Spleen (tissue), 11 donors: Measurements from ENCODE around the gene ACSL5. TPM values are rescaled to one million over a fixed set of nuclear protein-coding genes. Genes with fewer than 3 reads are reported as not detected.

Source experiments
- DNase-seq: peaks from one replicate; pipeline ENCODE4 v3.0.0-alpha.2; 2020
- H3K27ac ChIP-seq, 8 donors: fragments of 200-600 bp; sonication (generic) in 7 of 8; 1 replicate in 4 of 8; 2 replicates in 4 of 8; pipeline versions ENCODE4 v1.5.0 to v1.8.0; 2016 to 2021; ENCODE audit warnings: inconsistent platforms in 4 of 8, mild to moderate bottlenecking in 4 of 8, moderate library complexity in 1 of 8
- H3K27me3 ChIP-seq, 7 donors: fragments of 200-600 bp; sonication (generic) in 6 of 7; replicated peaks in 1 of 7; 1 replicate in 4 of 7; 2 replicates in 3 of 7; pipeline versions ENCODE4 v1.5.0 to v1.8.0; 2016 to 2021; ENCODE audit warnings: inconsistent platforms in 3 of 7, mild to moderate bottlenecking in 1 of 7
- H3K36me3 ChIP-seq, 6 donors: fragments of 200-600 bp; sonication (generic) in 5 of 6; 1 replicate in 4 of 6; 2 replicates in 2 of 6; pipeline versions ENCODE4 v1.5.0 to v1.8.0; 2016 to 2021; ENCODE audit warnings: inconsistent platforms in 2 of 6
- H3K4me1 ChIP-seq, 6 donors: fragments of 200-600 bp; sonication (generic) in 5 of 6; 1 replicate in 3 of 6; 2 replicates in 3 of 6; pipeline versions ENCODE4 v1.5.0 to v1.8.0; 2016 to 2021; ENCODE audit warnings: inconsistent platforms in 3 of 6
- H3K4me3 ChIP-seq, 8 donors: fragments of 200-600 bp; sonication (generic) in 7 of 8; 1 replicate in 4 of 8; 2 replicates in 4 of 8; pipeline versions ENCODE4 v1.5.0 to v1.8.0; 2016 to 2021; ENCODE audit warnings: inconsistent platforms in 4 of 8, mild to moderate bottlenecking in 4 of 8, moderate library complexity in 2 of 8
- H3K9me3 ChIP-seq, 8 donors: fragments of 200-600 bp; sonication (generic) in 7 of 8; 1 replicate in 4 of 8; 2 replicates in 4 of 8; pipeline versions ENCODE4 v1.5.0 to v1.8.0; 2016 to 2021; ENCODE audit warnings: inconsistent platforms in 4 of 8
- POLR2A ChIP-seq, 3 donors: fragments of 450-650 bp; IDR thresholded peaks; one replicate each; pipeline ENCODE4 v1.5.1; 2017; ENCODE audit warnings: antibody characterized with exemption in 3 of 3, mild to moderate bottlenecking in 1 of 3
- POLR2AphosphoS5 ChIP-seq, 3 donors: sonication (generic); formaldehyde crosslinking; IDR thresholded peaks; one replicate each; pipeline ENCODE4 v1.5.1; 2017; ENCODE audit warnings: antibody characterized with exemption in 3 of 3
- WGBS, 5 donors: extraction: QIAGEN DNeasy Blood & Tissue Kit in 3 of 5; methylation state at CpG; one replicate each; pipeline versions ENCODE4 v1.1.5 to v1.1.7; 2013 to 2018; 5-methylcytosine and 5-hydroxymethylcytosine counted together
- intact Hi-C: fragments of 100-400 bp; cut with DNase I; formaldehyde crosslinking; loops from one replicate; pipeline ENCODE4 v1.15.0; 2023; ENCODE audit warnings: low total_unique reads
- polyA plus RNA-seq, 3 donors: library from polyadenylated mRNA; stranded (reverse); fragments of 200-250 nt; gene quantifications; one replicate each; pipeline ENCODE4 v1.2.1, GENCODE V29; 2013
- total RNA-seq, 7 donors: library from RNA; depleted of rRNA in 3 of 7; stranded (reverse); fragments of >200 nt in 3 of 7; fragmentation: NEBNext Ultra II Directional in 4 of 7; extraction: Animal tissue kit (Norgen Biotek cat#: 25700) in 4 of 7; gene quantifications; one replicate each; pipeline versions ENCODE4 v1.1.0 to v1.2.1, GENCODE V29; 2016 to 2021
- TF ChIP-seq, protein P1 (sequence below), 11 experiments: fragments of 200-600 bp in 7 of 11; fragments of 450-650 bp in 4 of 11; sonication (generic) in 4 of 11; IDR thresholded peaks in 8 of 11; conservative IDR thresholded peaks in 3 of 11; 1 replicate in 7 of 11; 2 replicates in 4 of 11; pipeline versions ENCODE4 v1.4.0 to v1.8.0; 2016 to 2021; ENCODE audit warnings: antibody characterized with exemption in 11 of 11, inconsistent platforms in 4 of 11, mild to moderate bottlenecking in 1 of 11
- donor health status: healthy with polysubstance abuse.
- donor health status: DM: no; HTN: no; CAD: no; lungs with moderate emphysema.
- donor health status: DM: no; HTN: no; CAD: no.
- donor health status: Bipolar disorder and iron deficiency.
- donor health status: healthy.
- donor health status: DM: no; HTN: no; CAD: no.
- donor health status: DM: yes; HTN: yes; CAD: no.

Gene ACSL5
- total and polyA plus RNA-seq, 10 donors, result 18.6 to 49.4 (median 42.8) TPM

DNA sequence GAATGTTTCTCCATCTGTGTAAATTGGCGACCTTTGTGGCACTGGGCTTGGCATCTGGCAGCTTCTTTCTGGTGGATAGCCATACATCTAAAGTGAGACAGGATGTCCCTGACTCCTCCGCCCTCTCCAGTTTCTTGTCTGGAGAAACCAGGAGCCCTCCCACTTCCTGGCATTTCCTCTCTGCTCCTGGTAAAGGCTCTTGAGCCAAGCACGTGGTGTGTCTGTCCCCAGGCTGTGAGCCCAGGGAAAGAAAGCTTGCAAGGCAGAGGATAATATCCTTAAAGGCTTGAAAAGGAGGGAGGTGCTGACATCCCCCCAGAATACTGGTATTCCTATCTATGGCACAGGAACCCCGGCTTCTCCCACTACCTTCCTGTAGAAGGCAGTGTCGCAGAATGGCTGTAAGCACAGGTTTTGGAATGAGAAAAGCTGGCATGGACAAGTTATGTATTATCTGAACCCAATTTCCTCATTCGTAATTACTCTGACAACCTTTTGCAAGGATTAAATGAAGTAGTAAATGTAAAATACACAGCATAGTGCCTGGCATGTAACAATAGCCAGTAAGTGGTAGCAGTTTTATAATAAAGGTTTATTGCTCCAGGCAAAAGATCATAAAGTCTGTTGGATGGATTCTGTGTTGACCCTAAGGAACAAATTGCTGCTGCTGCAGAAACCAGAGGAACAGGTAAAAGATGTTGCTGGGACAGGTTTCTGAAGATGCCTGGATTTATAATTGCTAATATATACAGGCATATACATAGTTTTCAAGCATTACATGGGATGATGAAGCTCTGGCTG, 11.8 kb upstream of the ACSL5 start:
- Histone ChIP-seq H3K27me3 (no peaks in the 10 kb centered on the region), H3K9me3 (no peaks in the 10 kb centered on the region), H3K4me1 (peaks cover 3 to 26% (median 16%) of the 10 kb centered on the region in 6 donors), H3K4me3 (no peak overlapping the region), H3K27ac (peak overlapping the region in 6 of 8 donors; percentile 10 to 55 (median 40)), H3K36me3 (no peaks in the 10 kb centered on the region)
- WGBS, 5 donors, result 40 to 54% (median 48%) methylated on average over 6 of the region's 6 CpGs
- TF ChIP-seq POLR2A (IDR thresholded peaks at IDR 0.05), result no peak
- TF ChIP-seq POLR2AphosphoS5 (IDR thresholded peaks at IDR 0.05), result peak in 1 of 3 donors; percentile 68
- intact Hi-C loops, result no loop called here
- no peak for DNase-seq

DNA sequence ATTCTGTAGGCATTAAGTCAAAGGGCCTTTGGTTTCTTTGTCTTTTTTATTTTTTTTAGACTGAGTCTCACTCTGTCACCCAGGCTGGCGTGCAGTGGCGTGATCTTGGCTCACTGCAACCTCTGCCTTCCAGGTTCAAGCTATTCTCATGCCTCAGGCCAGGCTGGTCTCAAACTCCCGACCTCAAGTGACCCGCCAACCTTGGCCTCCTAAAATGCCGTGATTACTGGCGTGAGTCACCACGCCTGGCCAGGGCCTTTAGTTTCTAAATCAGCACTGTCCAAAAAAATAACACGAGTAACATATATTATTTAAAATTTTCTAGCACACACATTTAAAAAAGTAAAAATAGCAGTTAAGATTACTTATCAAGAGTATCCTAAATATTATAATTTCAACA, 11.1 kb upstream of the ACSL5 start:
- TF ChIP-seq POLR2A (IDR thresholded peaks at IDR 0.05) (no peak), POLR2AphosphoS5 (IDR thresholded peaks at IDR 0.05) (peak in 2 of 3 donors; percentile 39 to 56)
- peaks cover 3 to 26% (median 16%) of the 10 kb centered on the region in 6 donors for H3K4me1 ChIP-seq
- no peaks in the 10 kb centered on the region for H3K27me3 ChIP-seq
- H3K4me3 ChIP-seq, result no peak overlapping the region
- H3K9me3 ChIP-seq, result no peaks in the 10 kb centered on the region
- H3K36me3 ChIP-seq, result no peaks in the 10 kb centered on the region
- no peak for DNase-seq
- H3K27ac ChIP-seq, result peak overlapping the region in 6 of 8 donors; percentile 10 to 55 (median 40)
- intact Hi-C loops, result no loop called here
- WGBS, 5 donors, result 69 to 81% (median 77%) methylated on average over 8 of the region's 8 CpGs

DNA sequence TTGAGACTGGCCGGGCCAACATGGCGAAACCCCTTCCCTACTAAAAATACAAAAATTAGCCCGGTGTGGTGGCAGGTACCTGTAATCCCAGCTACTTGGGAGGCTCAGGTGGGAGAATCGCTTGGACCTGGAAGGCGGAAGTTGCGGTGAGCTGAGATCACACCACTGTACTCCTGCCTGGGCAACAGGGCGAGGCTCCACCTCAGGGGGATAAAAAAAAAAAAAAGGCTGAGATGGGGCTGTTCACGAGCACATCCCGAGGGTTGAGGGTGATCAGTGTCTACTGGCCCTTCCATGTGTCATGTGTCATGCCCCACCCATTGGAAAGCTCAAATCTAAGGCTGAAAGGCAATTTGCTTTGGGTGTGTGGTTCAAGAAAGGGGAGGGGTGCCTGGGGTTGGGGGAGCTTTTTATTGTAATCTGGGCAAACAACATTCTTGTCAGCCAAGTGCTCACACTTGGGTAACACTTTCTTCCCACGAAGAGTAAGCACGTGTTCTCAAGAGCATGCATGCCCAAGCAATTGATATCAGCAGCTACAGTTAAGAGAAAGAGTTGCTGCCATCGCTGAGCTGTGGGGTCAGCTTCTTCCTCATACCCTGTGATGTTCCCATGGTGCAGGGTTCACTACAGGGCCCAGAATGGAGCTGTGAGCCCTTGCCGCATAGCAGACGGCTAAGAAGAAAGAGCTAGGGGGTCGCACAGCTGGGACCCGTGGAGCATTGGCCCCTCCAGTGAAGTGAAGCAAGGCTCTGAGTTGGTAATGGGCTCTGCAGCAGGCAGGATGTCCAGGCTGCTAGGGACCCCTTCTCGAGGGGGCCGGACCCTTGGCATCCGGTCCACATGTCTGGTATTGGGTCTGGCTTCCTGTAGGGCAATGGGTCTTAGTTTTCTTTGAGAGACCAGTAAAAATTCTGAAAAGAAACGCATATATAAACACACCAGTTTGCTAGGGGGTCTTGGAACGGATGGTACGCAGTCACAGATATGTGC, 9.9 kb upstream of the ACSL5 start:
- 87 to 94% (median 89%) methylated on average over 22 of the region's 22 CpGs for WGBS, 5 donors
- intact Hi-C loops, result no loop called here
- H3K4me3 ChIP-seq, result no peak overlapping the region

DNA sequence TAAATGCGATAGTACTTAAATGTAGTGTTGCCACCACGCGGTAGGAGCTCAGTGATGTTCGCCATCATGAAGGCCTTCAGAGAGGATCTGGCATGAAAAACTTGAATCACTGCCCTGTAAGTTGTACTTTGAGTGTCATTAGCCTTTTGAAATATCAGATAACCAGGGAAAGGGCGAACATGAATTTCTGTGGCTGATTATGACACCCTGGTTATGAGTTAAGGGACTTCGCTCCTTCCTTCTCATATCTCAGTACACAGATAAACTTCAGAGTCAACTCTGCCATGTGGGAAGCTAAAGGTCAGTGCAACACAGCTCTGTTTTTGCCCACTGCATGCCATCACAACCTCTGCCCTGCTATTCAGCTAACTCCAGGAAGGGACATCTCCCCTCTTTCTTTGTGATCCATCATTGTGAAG, 8.9 kb upstream of the ACSL5 start:
- TF ChIP-seq POLR2AphosphoS5 (IDR thresholded peaks at IDR 0.05) (no peak), POLR2A (IDR thresholded peaks at IDR 0.05) (no peak)
- TF ChIP-seq, protein P1, sequence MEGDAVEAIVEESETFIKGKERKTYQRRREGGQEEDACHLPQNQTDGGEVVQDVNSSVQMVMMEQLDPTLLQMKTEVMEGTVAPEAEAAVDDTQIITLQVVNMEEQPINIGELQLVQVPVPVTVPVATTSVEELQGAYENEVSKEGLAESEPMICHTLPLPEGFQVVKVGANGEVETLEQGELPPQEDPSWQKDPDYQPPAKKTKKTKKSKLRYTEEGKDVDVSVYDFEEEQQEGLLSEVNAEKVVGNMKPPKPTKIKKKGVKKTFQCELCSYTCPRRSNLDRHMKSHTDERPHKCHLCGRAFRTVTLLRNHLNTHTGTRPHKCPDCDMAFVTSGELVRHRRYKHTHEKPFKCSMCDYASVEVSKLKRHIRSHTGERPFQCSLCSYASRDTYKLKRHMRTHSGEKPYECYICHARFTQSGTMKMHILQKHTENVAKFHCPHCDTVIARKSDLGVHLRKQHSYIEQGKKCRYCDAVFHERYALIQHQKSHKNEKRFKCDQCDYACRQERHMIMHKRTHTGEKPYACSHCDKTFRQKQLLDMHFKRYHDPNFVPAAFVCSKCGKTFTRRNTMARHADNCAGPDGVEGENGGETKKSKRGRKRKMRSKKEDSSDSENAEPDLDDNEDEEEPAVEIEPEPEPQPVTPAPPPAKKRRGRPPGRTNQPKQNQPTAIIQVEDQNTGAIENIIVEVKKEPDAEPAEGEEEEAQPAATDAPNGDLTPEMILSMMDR (IDR thresholded peaks at IDR 0.05 in 8 of 11, conservative IDR thresholded peaks at IDR 0.05 in 3 of 11), result no peak
- peaks cover 3 to 39% (median 20%) of the 10 kb centered on the region in 6 donors for H3K4me1 ChIP-seq
- WGBS, 5 donors, result 90 to 95% (median 95%) methylated on average over 6 of the region's 6 CpGs

More for the DNA sequence above, 9.9 kb upstream of the ACSL5 start:
- H3K27me3 ChIP-seq, result no peaks in the 10 kb centered on the region
- peaks cover 3 to 30% (median 16%) of the 10 kb centered on the region in 6 donors for H3K4me1 ChIP-seq
- TF ChIP-seq, protein P1 (IDR thresholded peaks at IDR 0.05 in 8 of 11, conservative IDR thresholded peaks at IDR 0.05 in 3 of 11), result no peak
- TF ChIP-seq POLR2A (IDR thresholded peaks at IDR 0.05) (no peak), POLR2AphosphoS5 (IDR thresholded peaks at IDR 0.05) (no peak)
- H3K27ac ChIP-seq, result no peak overlapping the region
- no peaks in the 10 kb centered on the region for H3K9me3 ChIP-seq
- no peaks in the 10 kb centered on the region for H3K36me3 ChIP-seq
- peak; percentile 55 for DNase-seq

More for the DNA sequence above, 8.9 kb upstream of the ACSL5 start:
- H3K4me3 ChIP-seq, result no peak overlapping the region
- intact Hi-C loops, result no loop called here
- no peaks in the 10 kb centered on the region for H3K27me3 ChIP-seq
- DNase-seq, result no peak
- H3K27ac ChIP-seq, result no peak overlapping the region
- H3K9me3 ChIP-seq, result no peaks in the 10 kb centered on the region
- no peaks in the 10 kb centered on the region for H3K36me3 ChIP-seq
